K562 (cell line): ENCODE results near the gene DACT3. TPM values are rescaled to one million over a fixed set of nuclear protein-coding genes. Genes with fewer than 3 reads are reported as not detected.

Experiments
- BRD4 ChIP-seq: fragments of 200-600 bp; sonication (generic); IDR thresholded peaks from 2 replicates; pipeline ENCODE4 v1.6.1; 2017; ENCODE audit warnings: inconsistent platforms
- CBFA2T2 ChIP-seq: fragments of 450-650 bp; conservative IDR thresholded peaks from 2 replicates; pipeline ENCODE4 v1.6.1; 2017; ENCODE audit warnings: mild to moderate bottlenecking
- CHD4 ChIP-seq: fragments of 200-600 bp; sonication (generic); IDR thresholded peaks from 3 replicates; pipeline ENCODE4 v1.6.1; 2012; ENCODE audit warnings: low read depth, mild to moderate bottlenecking, mixed read lengths, low read length, inconsistent platforms; ENCODE audit not compliant: insufficient read depth, insufficient replicate concordance, poor library complexity, severe bottlenecking
- E2F6 ChIP-seq, 2 experiments: IDR thresholded peaks; 2 replicates each; pipeline ENCODE4 v1.6.1; 2011; ENCODE audit warnings: borderline replicate concordance in 1 of 2, control low read depth in 1 of 2, low read depth in 1 of 2, low read length in 1 of 2, mild to moderate bottlenecking in 1 of 2, mixed read lengths in 1 of 2, moderate library complexity in 1 of 2; ENCODE audit not compliant: insufficient read depth in 1 of 2, insufficient read length in 1 of 2, poor library complexity in 1 of 2, severe bottlenecking in 1 of 2; ENCODE audit errors: extremely low read depth in 1 of 2
- ILF3 ChIP-seq: fragments of 450-650 bp; IDR thresholded peaks from 2 replicates; pipeline ENCODE4 v1.6.1; 2018; ENCODE audit warnings: antibody characterized with exemption, mild to moderate bottlenecking, moderate library complexity, borderline replicate concordance
- JUN ChIP-seq, 2 experiments: sonication (generic) in 1 of 2; formaldehyde crosslinking in 1 of 2; IDR thresholded peaks; 2 replicates each; pipeline versions ENCODE4 v1.6.1 to v1.8.0; 2012 to 2022; ENCODE audit warnings: borderline replicate concordance in 2 of 2, mild to moderate bottlenecking in 2 of 2, improper control_type of control experiment in 1 of 2, low read depth in 1 of 2, low read length in 1 of 2, missing genetic modification reagents in 1 of 2
- MAFG ChIP-seq: fragments of 450-650 bp; conservative IDR thresholded peaks from 2 replicates; pipeline ENCODE4 v1.6.1; 2016; ENCODE audit warnings: missing genetic modification characterization, missing compliant biosample characterization
- MCM3 ChIP-seq: fragments of 450-650 bp; IDR thresholded peaks from 2 replicates; pipeline ENCODE4 v1.6.1; 2016
- PHF20 ChIP-seq: fragments of 450-650 bp; IDR thresholded peaks from 2 replicates; pipeline ENCODE4 v1.6.1; 2018; ENCODE audit not compliant: partially characterized antibody
- RBM25 ChIP-seq: fragments of 200-400 bp; formaldehyde crosslinking; IDR thresholded peaks from 2 replicates; pipeline ENCODE4 v1.6.1; 2018; ENCODE audit warnings: low read length, low read depth, moderate library complexity; ENCODE audit not compliant: severe bottlenecking
- SETDB1 ChIP-seq: IDR thresholded peaks from one replicate; pipeline ENCODE4 v1.6.1; 2012; ENCODE audit warnings: low read length, control low read depth, inconsistent platforms
- SNIP1 ChIP-seq: fragments of 450-650 bp; IDR thresholded peaks from 2 replicates; pipeline ENCODE4 v1.7.1; 2017; ENCODE audit warnings: low read depth, mild to moderate bottlenecking
- SP2 ChIP-seq: IDR thresholded peaks from 2 replicates; pipeline ENCODE4 v1.6.1; 2011; ENCODE audit warnings: mild to moderate bottlenecking, low read depth, low read length, moderate library complexity; ENCODE audit not compliant: poor library complexity, severe bottlenecking; ENCODE audit errors: extremely low read depth
- ZBTB17 ChIP-seq: fragments of 450-650 bp; formaldehyde crosslinking; IDR thresholded peaks from 2 replicates; pipeline ENCODE4 v1.4.0; 2020; ENCODE audit warnings: mild to moderate bottlenecking
- ZNF140 ChIP-seq: fragments of 250-450 bp; sonication (Bioruptor Pico); IDR thresholded peaks from 2 replicates; pipeline ENCODE4 v1.8.0; 2021; ENCODE audit warnings: moderate library complexity, mild to moderate bottlenecking, inconsistent platforms
- ZNF280B ChIP-seq: fragments of 250-450 bp; sonication (Bioruptor Pico); IDR thresholded peaks from 2 replicates; pipeline ENCODE4 v1.5.1; 2021; ENCODE audit warnings: mild to moderate bottlenecking
- ZNF316 ChIP-seq: fragments of 450-650 bp; IDR thresholded peaks from 2 replicates; pipeline ENCODE4 v1.6.1; 2016
- ZNF384 ChIP-seq: IDR thresholded peaks from 2 replicates; pipeline ENCODE4 v1.6.1; 2012; ENCODE audit warnings: low read depth, low read length, improper control_type of control experiment
- ZNF408 ChIP-seq: fragments of 250-450 bp; sonication (Bioruptor Pico); IDR thresholded peaks from 2 replicates; pipeline ENCODE4 v1.4.0; 2020; ENCODE audit warnings: low read depth, mild to moderate bottlenecking, moderate library complexity
- ZNF449 ChIP-seq: fragments of 250-450 bp; sonication (Bioruptor Pico); IDR thresholded peaks from 2 replicates; pipeline ENCODE4 v1.8.0; 2022; ENCODE audit warnings: moderate library complexity, mild to moderate bottlenecking, inconsistent platforms
- ZNF507 ChIP-seq: conservative IDR thresholded peaks from 2 replicates; pipeline ENCODE4 v1.6.1; 2017; ENCODE audit warnings: missing genetic modification characterization, missing compliant biosample characterization
- ZNF586 ChIP-seq: fragments of 450-650 bp; formaldehyde crosslinking; conservative IDR thresholded peaks from 2 replicates; pipeline ENCODE4 v1.4.0; 2020; ENCODE audit warnings: mild to moderate bottlenecking, moderate library complexity
- polyA plus RNA-seq, 8 experiments: library from polyadenylated mRNA; depleted of rRNA in 4 of 8; stranded (reverse) in 5 of 8; unstranded in 3 of 8; fragments of >200 nt; fragmentation: Nextera tagmentation in 2 of 8; fragmentation: Illumina TruSeq in 1 of 8; extraction: Ambion mirVana in 2 of 8; extraction: Trizol in 1 of 8; gene quantifications; 2 replicates each; pipeline versions ENCODE4 v1.2.1 to v1.2.3, GENCODE V29; 2011 to 2014; ENCODE audit warnings: inconsistent platforms in 1 of 8, missing spikeins in 1 of 8
- total RNA-seq, 7 experiments: library from RNA; depleted of rRNA in 6 of 7; stranded (reverse); fragments of >200 nt in 6 of 7; fragmentation: Illumina TruSeq in 2 of 7; extraction: Trizol in 2 of 7; gene quantifications; 2 replicates each; pipeline versions ENCODE4 v1.2.1 to v1.2.3, GENCODE V29; 2011 to 2021; ENCODE audit warnings: low replicate concordance in 1 of 7

The DACT3 gene
- total and polyA plus RNA-seq, 9 of the 15 experiments (the other 6 are each of a cell fraction or from before 2014, with no cell fraction given): 0.67 to 6.5 (median 3.5) TPM

DNA sequence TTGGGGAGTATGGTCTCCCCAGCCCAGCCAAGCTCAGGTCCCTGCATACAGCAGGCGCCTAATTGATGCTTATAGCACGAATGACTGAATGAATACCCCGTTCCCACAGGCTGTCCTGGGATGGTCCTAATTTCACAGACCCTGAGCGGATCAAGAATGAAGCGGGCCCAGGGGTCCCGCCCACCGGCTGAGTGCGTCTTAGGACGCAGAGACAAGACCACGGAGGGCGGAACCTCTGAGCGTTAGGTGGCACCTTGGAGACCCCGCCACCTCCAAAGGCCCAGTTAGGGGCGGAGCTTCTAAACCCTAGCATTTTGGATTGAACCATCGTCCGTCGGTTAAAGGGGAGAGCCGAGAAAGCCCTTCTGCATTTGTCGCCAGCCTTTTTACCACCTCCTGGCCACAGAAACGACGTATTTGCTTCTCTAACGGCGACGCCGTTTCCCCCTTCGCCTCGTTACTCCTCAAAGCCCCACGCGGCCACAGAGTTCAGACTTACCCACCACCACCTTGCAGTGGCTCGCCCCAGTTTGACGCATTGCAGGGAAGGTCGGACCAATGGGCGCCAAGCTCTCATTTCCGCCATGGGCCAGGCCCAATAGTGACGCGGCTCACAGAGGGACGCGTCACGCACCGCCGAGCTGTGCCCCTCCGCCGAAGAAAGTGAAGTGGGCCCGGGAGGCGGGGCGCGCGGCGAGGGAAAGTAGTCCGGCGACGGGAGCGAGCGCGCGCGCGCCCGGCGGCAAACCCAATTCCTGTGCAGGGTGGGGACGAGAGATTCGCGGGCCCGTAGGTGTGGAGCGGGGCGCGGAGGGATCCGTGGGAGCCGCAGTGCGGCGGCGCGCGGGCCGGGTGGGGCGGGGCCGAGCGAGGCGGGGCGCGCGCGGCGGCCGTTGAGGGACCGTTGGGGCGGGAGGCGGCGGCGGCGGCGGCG lies 60.3 kb downstream of the DACT3 start (continued):
- TF ChIP-seq MCM3 (no peak), PHF20 (peak; percentile 70), ZNF280B (CRISPR knock-in tag) (no peak), RBM25 (peak; percentile 99), E2F6 (IDR thresholded peaks at IDR 0.05; ENCODE audit: borderline replicate concordance in 1 of 2, extremely low read depth in 1 of 2, insufficient read depth in 1 of 2, insufficient read length in 1 of 2, low read depth in 1 of 2, low read length in 1 of 2, poor library complexity in 1 of 2, severe bottlenecking in 1 of 2) (peak in 1 of 2 experiments; percentile 46), SNIP1 (no peak), ZNF449 (CRISPR knock-in tag) (peak; percentile 86; the same call in 1 of the 2 replicates), ZNF408 (CRISPR knock-in tag) (no peak), SETDB1 (no peak), ZNF316 (no peak), MAFG (no peak), BRD4 (peak; percentile 89; the same call in 1 of the 2 replicates), ZBTB17 (CRISPR knock-in tag) (peak; percentile 13; the same call in 1 of the 2 replicates), ZNF586 (no peak), ZNF507 (tag) (no peak), CBFA2T2 (no peak), JUN (IDR thresholded peaks at IDR 0.05; ENCODE audit: borderline replicate concordance, low read depth, low read length) (peak; percentile 64; the same call in 1 of the 2 replicates), JUN (CRISPR knock-in tag; IDR thresholded peaks at IDR 0.05; ENCODE audit: borderline replicate concordance) (0 out of 2 replicates have a peak, but pooled peaks have one; percentile 17), SP2 (no peak), ZNF140 (CRISPR knock-in tag) (peak; percentile 70; the same call in 1 of the 2 replicates), CHD4 (peak; percentile 98), ILF3 (no peak), ZNF384 (peak; percentile 45; the same call in 1 of the 2 replicates)
